B cell (primary cell): ENCODE data around the gene SMIM21. TPM values are rescaled to one million over a fixed set of nuclear protein-coding genes. Genes with fewer than 3 reads are reported as not detected.

ENCODE experiments used
- ATAC-seq: fragments of 200-7000 bp; cut with Tn5 transposase; one replicate; pipeline ENCODE4 v1.10.0; 2021; ENCODE audit warnings: low read depth, mild to moderate bottlenecking, moderate number of reproducible peaks, moderate library complexity
- CTCF ChIA-PET: fragments of 350-600 bp; sonication (Branson Sonifier 250); formaldehyde crosslinking; loops from one replicate; lab custom pipeline; 2021; ENCODE audit warnings: antibody characterized with exemption, inconsistent platforms; lab: Charles Lee
- POLR2A ChIA-PET: fragments of 350-600 bp; sonication (Branson Sonifier 250); formaldehyde crosslinking; loops from one replicate; lab custom pipeline; 2021; ENCODE audit warnings: antibody characterized with exemption; lab: Charles Lee
- DNase-seq: peaks from one replicate; pipeline ENCODE4 v3.0.0; 2013
- H2AFZ ChIP-seq: 2 replicates; pipeline ENCODE4 v1.6.1; 2012; ENCODE audit warnings: mild to moderate bottlenecking, low read depth, low read length; ENCODE audit not compliant: insufficient read depth, poor library complexity, severe bottlenecking
- H3K27ac ChIP-seq, 2 donors: 1 replicate in 1 of 2; 2 replicates in 1 of 2; pipeline ENCODE4 v1.5.1; 2012 to 2013; ENCODE audit warnings: low read length in 2 of 2, mild to moderate bottlenecking in 2 of 2, moderate library complexity in 1 of 2
- H3K27me3 ChIP-seq, 4 experiments: fragments of 200-600 bp in 1 of 4; sonication (generic) in 1 of 4; replicated peaks in 1 of 4; 1 replicate in 2 of 4; 2 replicates in 2 of 4; pipeline versions ENCODE4 v1.6.1 to v1.7.0; 2013 to 2016; ENCODE audit warnings: low read length in 3 of 4, mild to moderate bottlenecking in 2 of 4, mixed read lengths in 1 of 4, moderate library complexity in 1 of 4; ENCODE audit not compliant: insufficient read depth in 4 of 4, control insufficient read depth in 3 of 4; ENCODE audit errors: control extremely low read depth in 1 of 4
- H3K36me3 ChIP-seq, 2 experiments: replicated peaks in 1 of 2; 1 replicate in 1 of 2; 2 replicates in 1 of 2; pipeline versions ENCODE4 v1.6.1 to v1.7.1; 2013; ENCODE audit warnings: low read length in 1 of 2; ENCODE audit not compliant: insufficient read depth in 2 of 2, control insufficient read depth in 1 of 2; ENCODE audit errors: control extremely low read depth in 1 of 2, extremely low read depth in 1 of 2
- H3K4me1 ChIP-seq, 2 donors: fragments of 200-600 bp in 1 of 2; sonication (generic) in 1 of 2; 1 replicate in 1 of 2; 2 replicates in 1 of 2; pipeline versions ENCODE4 v1.5.1 to v1.6.1; 2013 to 2017; ENCODE audit warnings: low read length in 2 of 2; ENCODE audit not compliant: control insufficient read depth in 2 of 2, insufficient read depth in 2 of 2
- H3K4me2 ChIP-seq: replicated peaks from 2 replicates; pipeline ENCODE3; 2012; ENCODE audit warnings: mild to moderate bottlenecking, low read depth, low read length; ENCODE audit not compliant: poor library complexity, severe bottlenecking
- H3K4me3 ChIP-seq, 5 experiments: fragments of 200-600 bp in 1 of 5; sonication (generic) in 1 of 5; 1 replicate in 3 of 5; 2 replicates in 2 of 5; pipeline versions ENCODE4 v1.5.1 to v1.7.0; 2011 to 2016; ENCODE audit warnings: low read length in 4 of 5, mild to moderate bottlenecking in 4 of 5, low read depth in 2 of 5, control low read depth in 1 of 5, moderate library complexity in 1 of 5; ENCODE audit not compliant: insufficient read depth in 1 of 5; ENCODE audit errors: control extremely low read depth in 1 of 5, extremely low read depth in 1 of 5
- H3K79me2 ChIP-seq: fragments of 200-600 bp; sonication (generic); one replicate; pipeline ENCODE4 v1.6.0; 2016; ENCODE audit warnings: low read length; ENCODE audit not compliant: control insufficient read depth, insufficient read depth
- H3K9ac ChIP-seq: fragments of 200-600 bp; sonication (generic); 2 replicates; pipeline ENCODE4 v1.6.1; 2017; ENCODE audit warnings: mild to moderate bottlenecking, low read length, moderate library complexity
- H3K9me3 ChIP-seq, 3 donors: one replicate each; pipeline versions ENCODE4 v1.6.1 to v1.7.1; 2013; ENCODE audit warnings: low read length in 2 of 3; ENCODE audit not compliant: control insufficient read depth in 2 of 3, insufficient read depth in 1 of 3; ENCODE audit errors: control extremely low read depth in 1 of 3
- H4K20me1 ChIP-seq: 2 replicates; pipeline ENCODE4 v1.6.0; 2012; ENCODE audit warnings: mild to moderate bottlenecking, low read length; ENCODE audit not compliant: insufficient read depth, control insufficient read depth, poor library complexity, severe bottlenecking
- H3K27ac Mint-ChIP-seq: one replicate; pipeline ENCODE4 v1.8.0; 2021; ENCODE audit warnings: mixed read lengths
- H3K27me3 Mint-ChIP-seq: one replicate; pipeline ENCODE4 v1.8.0; 2021; ENCODE audit warnings: mixed read lengths
- H3K4me1 Mint-ChIP-seq: one replicate; pipeline ENCODE4 v1.8.0; 2021; ENCODE audit warnings: mixed read lengths
- H3K4me3 Mint-ChIP-seq: one replicate; pipeline ENCODE4 v1.8.0; 2021; ENCODE audit warnings: mixed read lengths
- H3K9me3 Mint-ChIP-seq: one replicate; pipeline ENCODE4 v1.8.0; 2022; ENCODE audit warnings: mixed read lengths; ENCODE audit not compliant: insufficient read depth
- EZH2 ChIP-seq: IDR thresholded peaks from 2 replicates; pipeline ENCODE4 v1.6.1; 2012; ENCODE audit warnings: borderline replicate concordance, low read depth, mild to moderate bottlenecking, moderate library complexity, low read length; ENCODE audit not compliant: insufficient read depth, poor library complexity, severe bottlenecking
- WGBS: methylation state at CpG from one replicate; pipeline ENCODE4 v1.1.5; 2013; ENCODE audit warnings: missing lambda C conversion rate; ENCODE audit not compliant: insufficient coverage; 5-methylcytosine and 5-hydroxymethylcytosine counted together
- intact Hi-C: fragments of 100-400 bp; cut with micrococcal nuclease; formaldehyde crosslinking; loops from one replicate; pipeline ENCODE4 v1.10.0; 2022
- polyA plus RNA-seq: library from polyadenylated mRNA; depleted of rRNA; stranded (reverse); fragments of >200 nt; gene quantifications from 2 replicates; pipeline ENCODE4 v1.2.3, GENCODE V29; 2012
- total RNA-seq, 2 donors: library from RNA; stranded (reverse); fragments of 120-200 nt in 1 of 2; gene quantifications; 1 replicate in 1 of 2; 2 replicates in 1 of 2; pipeline versions ENCODE4 v1.2.3 to v1.2.4, GENCODE V29; 2013 to 2022
- TF ChIP-seq, protein P1 (sequence below): fragments of 200-600 bp; IDR thresholded peaks from one replicate; pipeline ENCODE4 v1.8.0; 2022; ENCODE audit warnings: antibody characterized with exemption, mild to moderate bottlenecking

Gene SMIM21
- total and polyA plus RNA-seq, 2 donors (not counting 1 experiment from before 2014, with no cell fraction given) = not detected

- intact Hi-C loops = no loop called here
- Mint-ChIP-seq H3K9me3 (no peaks in the 10 kb centered on the region), H3K4me1 (no peaks in the 10 kb centered on the region), H3K4me3 (no peak overlapping the region), H3K27ac (no peak overlapping the region), H3K27me3 (peaks cover 17% of the 10 kb centered on the region)
- Histone ChIP-seq H3K9me3 (no peaks in the 10 kb centered on the region), H4K20me1 (no peaks in the 10 kb centered on the region), H3K27me3 (no peaks in the 10 kb centered on the region), H3K36me3 (no peaks in the 10 kb centered on the region), H3K4me3 (no peak overlapping the region), H3K4me1 (no peaks in the 10 kb centered on the region), H2AFZ (no peak overlapping the region), H3K9ac (no peak overlapping the region), H3K27ac (no peak overlapping the region), H3K79me2 (no peaks in the 10 kb centered on the region), H3K4me2 (no peak overlapping the region)
- ChIA-PET POLR2A (no interaction called here), CTCF (no interaction called here)
- TF ChIP-seq EZH2 = no peak
- TF ChIP-seq, protein P1, sequence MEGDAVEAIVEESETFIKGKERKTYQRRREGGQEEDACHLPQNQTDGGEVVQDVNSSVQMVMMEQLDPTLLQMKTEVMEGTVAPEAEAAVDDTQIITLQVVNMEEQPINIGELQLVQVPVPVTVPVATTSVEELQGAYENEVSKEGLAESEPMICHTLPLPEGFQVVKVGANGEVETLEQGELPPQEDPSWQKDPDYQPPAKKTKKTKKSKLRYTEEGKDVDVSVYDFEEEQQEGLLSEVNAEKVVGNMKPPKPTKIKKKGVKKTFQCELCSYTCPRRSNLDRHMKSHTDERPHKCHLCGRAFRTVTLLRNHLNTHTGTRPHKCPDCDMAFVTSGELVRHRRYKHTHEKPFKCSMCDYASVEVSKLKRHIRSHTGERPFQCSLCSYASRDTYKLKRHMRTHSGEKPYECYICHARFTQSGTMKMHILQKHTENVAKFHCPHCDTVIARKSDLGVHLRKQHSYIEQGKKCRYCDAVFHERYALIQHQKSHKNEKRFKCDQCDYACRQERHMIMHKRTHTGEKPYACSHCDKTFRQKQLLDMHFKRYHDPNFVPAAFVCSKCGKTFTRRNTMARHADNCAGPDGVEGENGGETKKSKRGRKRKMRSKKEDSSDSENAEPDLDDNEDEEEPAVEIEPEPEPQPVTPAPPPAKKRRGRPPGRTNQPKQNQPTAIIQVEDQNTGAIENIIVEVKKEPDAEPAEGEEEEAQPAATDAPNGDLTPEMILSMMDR = no peak
- 91% methylated on average over 17 of the region's 21 CpGs for WGBS
- ATAC-seq (no peak), DNase-seq (no peak)
Measured at GRCh38 chr18:75407468-75408437, 19.8 kb downstream of the SMIM21 start.
